ENCODE data around the gene DNAJA3.
A peak's percentile ranks its signal among the peaks of the same experiment; 100 is the strongest.

The DNAJA3 gene

DNA sequence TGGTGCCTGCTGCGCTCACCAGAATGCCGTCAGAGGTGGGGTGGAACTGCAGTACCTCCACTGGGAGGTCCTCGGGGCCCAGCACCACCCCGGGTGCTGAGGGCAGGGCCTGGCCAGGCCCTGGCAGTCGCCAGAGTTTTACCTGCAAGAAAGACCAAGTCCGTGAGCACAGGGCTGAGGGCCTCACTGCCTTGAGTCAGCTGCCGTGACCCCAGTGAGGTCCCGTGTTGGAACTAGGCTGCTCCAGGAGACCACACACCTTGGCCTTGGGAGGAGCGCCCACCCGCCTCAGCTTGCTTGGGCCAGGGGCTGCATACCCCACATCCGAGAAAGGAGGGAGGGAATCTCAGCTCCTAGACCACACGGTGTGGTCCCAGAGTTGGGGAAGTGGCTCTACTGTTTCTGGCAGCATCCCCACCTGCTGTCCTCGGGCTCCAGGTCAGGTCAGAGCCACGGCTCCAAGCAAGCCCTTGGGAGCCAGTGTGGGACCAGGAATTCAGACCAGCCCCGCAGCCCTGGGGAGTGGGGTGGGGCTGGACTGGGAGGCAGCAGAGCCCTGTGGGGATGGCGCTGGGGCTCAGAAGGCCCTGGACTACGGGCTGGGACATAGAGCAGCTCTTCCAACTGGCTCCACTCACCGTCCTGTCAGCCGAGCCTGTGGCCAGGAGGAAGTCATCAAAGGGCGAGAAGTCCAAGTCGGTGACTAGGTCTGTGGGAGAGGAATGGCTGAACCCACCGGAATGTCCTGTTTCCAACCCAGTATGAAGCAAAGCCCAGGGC is 17.9 kb upstream of the DNAJA3 start:
- no peak for DNase-seq

DNA sequence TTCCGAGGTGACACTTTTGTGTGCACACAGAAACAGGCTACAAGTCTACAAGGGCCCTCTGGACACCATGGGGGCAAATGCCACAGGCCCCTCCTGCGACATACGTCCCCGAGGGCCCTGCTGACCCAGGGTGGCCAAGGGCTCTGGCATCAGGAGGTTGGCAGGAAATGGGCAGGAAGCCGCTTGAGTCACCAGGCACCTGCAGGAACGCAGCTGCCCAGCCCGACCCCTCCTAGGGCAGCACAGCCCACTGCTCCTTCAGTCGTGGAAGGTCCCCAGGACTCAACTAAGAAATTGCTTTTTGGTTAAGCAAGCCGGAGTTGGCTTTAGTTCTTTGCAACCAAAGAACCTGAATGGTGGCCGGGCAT is 17.4 kb upstream of the DNAJA3 start:
- no peak for DNase-seq

DNA sequence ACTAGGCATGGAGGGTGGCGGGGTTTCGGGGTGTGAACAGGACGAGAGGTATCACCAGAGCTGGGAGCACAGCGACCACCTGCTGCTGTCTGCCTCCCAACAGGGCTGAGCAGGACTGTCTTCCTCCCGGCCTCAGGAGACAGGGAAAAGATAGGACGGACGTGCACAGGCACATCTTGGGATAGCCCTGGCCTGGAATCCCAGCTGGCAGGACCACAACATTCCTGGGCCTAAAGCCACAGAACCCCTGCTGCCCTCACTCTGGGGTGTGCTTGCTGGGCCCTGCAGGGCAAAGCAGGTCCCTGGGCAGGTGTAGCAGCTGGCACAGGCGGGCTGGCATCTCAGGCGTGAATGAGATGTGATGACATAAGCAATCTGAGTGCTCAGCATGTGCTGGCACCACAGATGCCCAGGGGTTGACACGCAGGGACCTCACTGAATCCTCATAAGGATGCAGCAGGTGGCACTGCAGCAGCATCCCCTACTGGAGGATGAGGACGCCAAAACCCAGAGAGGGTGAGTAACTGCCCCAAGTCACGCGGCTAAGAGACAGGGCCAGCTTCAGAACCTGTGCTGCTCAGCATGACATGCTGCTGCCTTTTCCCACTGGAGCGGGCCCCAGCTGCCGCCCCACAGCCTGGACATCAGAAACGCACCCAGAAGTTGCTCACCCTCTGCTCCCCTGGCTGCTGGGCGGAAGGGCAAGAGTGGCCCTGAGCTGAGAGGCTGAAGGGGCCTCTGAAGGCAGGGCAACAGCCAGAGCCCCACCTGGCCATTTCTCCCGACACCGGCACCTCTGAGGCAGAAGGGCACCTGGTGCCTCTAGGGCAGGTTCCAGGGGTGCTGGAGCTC is 16.4 kb upstream of the DNAJA3 start:
- no peak for DNase-seq

DNA sequence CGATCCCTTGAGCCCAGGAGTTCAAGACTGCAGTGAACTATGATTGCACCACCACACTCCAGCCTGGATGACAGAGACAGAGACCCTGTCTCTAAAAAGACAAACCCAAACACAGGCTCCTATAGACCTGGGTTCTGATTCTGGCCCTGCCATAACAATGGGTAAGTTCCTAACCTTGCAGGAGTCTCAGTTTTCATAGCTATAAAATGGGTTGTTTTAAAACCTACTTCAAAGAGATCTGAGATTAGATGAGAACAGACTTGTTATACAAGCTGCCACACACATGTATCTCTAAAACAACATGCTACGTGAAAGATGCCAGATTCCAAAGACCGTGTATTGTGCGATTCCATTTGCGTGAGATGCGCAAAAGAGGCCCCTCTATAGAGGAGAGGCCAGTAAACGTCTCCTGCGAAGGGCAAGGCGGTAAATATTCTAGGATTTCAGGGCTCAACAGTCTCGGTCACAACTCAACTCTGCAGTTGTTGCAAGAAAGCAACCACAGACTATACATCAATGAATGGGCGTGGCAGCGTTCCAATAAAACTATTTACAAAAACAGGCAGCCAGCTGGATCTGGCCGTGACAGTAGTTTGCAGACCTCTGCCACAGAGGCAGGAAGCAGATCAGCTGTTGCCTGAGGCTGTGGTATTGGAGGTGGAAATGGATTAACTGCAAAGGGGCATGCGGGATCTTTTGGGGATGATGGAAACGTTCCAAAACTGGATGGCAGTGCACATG is 15.2 kb upstream of the DNAJA3 start:
- DNase-seq, result peak; percentile 16

DNA sequence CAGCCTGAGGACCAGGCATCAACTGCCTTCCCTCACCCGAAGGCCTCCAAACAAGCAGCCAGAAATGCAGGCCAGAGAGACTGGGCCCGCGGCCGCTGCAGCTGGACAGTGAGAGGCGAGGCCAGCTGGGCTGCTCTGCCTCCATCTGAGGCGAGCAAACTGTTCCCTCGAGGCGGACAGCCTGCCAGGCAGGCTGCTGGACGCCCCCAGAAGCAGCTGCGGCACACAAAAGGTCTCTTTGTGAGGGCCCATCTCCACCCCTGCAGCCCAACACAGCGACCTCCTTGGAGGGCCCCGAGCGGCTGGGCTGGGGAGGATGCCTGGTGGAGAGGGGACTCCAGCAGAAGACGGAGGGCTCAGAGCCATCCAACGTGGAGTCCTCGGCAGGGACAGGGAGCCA is 14.0 kb upstream of the DNAJA3 start:
- peak; percentile 35 for DNase-seq

DNA sequence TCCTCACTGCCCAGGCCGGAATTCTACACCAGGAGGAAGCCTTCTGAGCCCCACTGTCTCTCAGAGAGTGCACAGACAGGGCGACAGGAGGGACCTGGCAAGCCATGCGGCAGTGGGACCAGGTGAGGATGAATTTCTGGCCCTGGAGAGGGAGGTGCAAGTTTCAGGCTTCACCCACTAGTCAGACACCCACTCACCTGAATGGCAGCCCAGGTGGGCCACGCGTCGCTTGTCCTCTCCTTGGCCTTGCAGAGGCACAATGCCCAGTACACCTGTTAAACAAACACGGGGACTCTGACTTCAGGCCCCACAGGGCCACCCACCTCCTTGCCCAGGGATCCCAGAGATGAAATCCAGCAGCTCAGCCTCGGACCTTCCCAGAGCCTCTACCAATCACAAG is 13.5 kb upstream of the DNAJA3 start:
- DNase-seq, result no peak

DNA sequence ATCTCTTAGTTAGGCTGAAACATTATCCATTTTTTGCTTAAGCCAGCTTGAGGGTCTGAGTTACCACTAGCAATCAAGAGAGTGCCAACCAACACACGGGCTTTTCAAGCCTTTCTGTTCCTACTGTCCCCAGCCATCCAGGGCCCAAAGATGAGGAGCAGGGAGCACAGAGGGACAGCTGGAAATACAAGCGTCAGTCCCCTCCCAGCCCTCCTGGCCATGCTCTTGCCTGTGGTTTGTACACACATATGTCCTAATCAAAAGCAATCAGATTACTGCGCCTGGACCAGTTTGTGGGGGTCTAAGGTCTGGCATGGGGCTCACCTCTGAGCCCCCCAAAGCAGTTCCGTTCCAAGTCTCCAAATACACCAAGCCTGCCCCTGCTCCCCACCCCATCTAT is 12.8 kb upstream of the DNAJA3 start:
- no peak for DNase-seq

DNA sequence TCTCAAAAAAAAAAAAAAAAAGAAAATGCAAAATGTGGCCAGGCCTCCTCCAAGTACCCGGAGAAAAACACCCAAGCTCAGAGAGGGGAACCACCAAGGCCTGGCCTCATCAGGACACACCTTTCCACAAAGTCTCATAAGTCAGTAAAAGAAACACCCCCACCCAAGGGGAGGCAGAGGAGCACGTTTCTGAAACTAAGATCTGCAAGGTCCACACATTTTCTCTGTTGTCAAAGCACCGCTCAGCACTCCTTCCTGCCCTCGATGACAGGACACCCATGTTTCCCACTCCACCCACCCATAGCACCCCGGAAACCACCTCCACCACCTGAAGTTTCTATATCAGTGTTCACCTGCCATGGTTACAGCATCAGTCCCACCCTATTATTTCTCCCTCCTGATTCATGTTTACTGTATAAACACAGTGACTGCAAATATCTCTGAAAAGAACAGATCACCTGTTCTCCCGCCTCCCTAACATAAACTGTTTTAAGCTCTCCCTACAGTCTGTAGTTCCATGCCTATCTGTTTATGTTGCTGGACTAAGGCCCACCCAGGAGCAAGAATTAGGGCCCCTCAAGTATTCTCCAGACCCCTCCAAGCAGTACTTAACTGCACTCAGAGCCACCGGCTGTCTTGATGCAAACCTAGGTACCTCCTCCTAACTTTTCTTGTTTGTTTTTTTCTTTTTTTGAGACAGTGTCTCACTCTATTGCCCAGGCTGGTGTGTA is 11.3 kb upstream of the DNAJA3 start:
- DNase-seq, result no peak

DNA sequence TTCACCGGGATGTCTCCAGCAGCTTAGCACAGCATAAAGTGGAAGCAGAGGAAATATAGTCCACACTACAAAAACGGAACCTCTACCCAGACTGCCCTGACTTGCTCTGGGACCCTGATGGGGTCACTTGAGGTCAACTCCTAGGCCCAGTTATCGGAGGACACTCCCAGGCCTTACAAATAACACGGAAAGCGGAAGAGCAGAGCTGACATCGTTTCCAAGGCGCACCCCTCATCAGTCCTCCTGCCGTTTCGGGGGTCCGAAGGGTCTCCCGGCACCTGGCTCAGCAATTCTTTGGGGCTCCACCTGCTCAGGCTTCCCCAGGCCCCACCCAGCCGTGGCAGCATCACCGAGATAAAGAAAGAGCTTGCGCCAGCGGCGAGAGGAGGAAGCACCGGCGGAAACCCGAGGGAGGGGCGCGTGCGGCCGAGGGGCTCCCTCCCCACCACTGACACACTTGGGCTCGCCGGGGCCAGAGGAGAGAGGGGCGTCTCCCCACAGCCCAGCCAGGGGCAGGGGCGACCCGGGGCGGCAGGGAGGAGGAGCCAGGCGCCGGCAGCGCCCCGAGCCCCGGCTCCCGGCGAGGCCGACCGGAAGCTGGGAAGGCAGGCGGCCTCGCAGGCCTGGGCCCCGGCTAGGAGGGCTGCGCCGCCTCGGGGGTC is 10.0 kb upstream of the DNAJA3 start:
- DNase-seq, result no peak

DNA sequence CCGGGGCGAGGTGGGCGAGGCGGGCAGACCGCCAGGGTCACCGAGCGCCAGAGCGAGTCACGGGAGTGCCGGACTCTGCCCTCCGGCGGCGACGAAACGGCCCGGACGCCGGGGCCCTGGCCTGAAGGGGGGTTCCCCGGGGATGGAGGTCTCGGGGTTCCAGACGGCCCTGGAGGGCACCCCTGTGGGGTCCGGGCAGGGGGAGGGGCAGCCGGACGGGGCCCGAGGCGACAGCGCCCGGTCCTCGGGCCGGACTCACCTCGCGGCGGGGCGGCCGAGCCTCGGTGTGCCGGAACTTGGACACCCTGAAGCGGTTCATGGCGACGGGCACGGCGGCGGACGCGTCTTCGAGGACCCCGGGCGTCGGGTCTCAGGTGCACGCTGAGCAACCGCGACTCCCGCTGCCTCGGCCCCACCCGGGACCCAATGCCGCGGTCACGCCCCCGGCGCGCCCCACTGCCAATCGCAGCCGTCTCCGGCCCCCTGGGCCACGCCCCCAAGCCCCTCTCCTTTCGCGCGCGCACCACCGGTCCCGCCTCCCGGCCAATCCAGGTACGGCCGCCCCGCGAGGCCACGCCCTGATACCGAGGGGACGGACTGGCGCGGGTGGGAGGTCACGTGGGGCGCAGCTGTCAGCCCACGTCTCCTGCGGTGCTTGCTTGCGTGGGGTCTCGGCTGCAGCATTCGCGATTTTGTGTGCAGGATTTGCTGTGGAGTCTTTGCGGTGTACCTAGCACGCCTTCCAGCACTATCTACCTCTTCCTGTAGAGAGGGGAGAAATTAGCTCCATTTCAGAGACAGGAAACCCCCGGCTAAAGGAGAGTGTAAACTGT is 9.3 kb upstream of the DNAJA3 start, which contains the start of gene CORO7:
Gene CORO7 (minus strand): TSS at position 397 of the 833 bp plus-strand sequence. CDS start 78 bp downstream, at position 319.
- peak; percentile 58 for DNase-seq

DNA sequence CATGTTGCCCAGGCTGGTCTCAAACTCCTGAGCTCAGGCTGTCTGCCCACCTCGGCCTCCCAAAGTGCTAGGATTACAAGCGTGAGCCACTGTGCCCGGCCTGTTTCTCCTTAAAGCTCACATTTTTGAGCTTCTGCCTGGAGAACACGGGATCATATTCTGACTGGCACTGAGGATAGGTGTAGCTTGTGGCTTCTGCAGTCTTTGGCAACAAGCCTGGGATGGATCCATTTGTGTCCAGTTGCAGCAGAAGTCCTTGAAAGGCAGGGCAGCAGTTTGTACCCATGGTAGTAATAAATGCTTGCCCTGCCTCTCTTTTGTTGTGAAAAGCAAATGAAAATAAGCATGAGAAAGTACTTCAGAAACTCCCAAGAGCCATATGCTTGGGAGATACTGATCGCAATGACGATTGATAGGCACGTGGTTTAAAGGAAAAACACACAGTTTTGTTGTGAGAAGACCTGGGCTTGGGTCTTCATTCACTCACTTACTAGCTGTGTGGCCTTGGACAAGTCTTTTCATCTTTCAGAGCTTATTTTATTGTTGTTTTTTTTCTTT is 6.2 kb upstream of the DNAJA3 start:
- DNase-seq, result no peak

DNA sequence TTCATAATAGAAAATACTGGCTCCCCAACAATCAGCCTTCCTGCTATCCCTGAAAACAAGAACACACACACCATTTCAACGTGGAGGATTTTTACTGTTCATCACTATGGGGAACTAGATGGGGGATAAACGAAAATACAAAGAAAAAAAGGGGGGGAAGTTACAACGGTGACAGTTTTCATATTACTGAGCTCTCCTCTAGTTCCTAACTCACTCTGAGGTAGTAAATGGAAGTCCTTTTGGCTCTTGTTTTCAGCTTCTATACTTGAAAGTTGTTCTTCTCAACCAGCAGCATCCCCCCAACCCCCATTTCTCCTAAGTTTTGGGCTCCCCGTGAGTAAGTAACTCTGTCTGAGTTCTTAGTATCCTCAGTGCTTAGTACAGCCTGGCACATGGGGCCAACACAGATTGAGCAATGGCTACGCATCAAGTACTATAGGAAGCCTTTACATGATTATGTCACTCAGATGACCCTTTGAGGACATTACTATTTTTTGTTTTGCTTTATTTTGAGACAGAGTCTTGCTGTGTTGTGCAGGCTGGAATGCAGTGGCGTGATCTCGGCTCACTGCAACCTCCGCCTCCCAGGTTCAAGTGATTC is 5.1 kb upstream of the DNAJA3 start:
- no peak for DNase-seq

DNA sequence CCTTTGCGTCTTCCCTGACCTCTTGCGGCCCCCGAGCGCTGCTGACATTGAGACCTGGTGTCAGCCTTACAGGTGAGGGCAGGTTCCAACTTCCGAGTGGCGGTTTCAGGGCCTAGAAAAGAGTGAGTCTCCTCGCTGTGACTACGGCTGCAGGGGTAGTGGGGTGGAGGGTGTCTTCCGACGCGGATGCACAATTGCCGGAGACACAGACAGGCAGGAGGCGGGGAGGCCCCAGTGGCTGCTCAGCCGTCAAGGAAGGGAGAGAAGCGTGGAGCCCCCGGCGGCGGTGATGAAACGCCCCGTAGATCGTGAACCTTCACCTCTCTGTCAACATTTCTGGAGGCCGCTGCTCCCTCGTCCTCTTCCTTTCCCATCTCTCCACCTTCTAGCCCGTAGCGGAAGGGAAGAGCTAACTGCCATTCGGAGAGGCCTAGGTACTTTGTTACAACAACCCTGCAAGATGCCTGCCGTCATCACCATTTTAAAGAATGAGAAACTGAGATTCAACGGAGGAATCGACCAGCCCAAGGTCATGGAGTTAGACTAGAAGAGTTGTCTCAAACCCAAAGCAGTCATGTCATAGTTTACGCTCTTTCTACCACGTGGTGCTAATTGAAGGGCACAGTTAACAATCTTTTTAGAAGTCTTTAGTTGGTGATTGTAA is 485 bp downstream of the DNAJA3 start:
- DNase-seq, result no peak

DNA sequence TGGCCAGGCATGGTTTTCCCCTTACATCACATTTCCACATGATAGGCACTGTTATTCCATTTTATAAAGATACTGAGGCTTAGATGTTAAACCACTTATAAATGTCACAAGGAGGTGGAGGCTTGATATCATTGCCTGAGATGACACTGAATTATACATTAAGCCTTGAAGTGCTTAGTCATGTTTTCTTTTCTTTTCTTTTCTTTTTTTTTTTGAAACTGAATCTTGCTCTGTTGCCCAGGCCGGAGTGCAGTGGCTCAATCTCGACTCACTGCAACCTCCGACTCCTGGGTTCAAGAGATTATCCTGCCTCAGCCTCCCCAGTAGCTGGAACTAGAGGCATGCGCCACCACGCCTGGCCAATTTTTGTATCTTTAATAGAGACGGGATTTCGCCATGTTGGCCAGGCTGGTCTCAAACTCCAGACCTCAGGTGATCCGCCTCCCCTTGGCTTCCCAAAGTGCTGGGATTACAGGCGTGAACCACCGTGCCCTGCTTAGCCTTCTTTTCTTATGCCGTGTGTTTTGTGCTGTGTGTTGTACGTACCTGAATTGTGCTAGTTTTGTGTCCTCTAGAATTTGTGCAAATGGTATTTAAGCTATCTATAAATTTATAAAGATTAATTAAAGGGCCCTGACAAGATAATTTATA is 1.2 kb downstream of the DNAJA3 start:
- no peak for DNase-seq

DNA sequence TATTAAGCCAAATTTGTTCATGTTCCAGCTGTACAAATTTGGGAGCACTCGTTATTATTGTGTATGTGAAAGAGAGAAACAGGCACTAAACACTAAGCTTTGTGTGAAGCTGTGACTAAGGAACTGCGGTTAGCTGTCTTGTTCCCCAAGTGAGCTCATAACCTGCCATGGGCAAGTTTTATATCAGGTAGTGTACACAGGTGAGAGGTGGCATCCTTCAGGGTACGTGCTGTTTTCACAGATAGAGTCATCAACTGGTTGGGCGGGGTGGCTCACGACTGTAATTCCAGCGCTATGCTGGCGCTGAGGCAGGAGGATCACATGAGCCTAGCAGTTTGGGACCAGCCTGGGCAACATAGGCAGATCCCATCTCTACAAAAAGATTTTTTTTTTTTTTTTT is 2.8 kb downstream of the DNAJA3 start:
- DNase-seq, result no peak

DNA sequence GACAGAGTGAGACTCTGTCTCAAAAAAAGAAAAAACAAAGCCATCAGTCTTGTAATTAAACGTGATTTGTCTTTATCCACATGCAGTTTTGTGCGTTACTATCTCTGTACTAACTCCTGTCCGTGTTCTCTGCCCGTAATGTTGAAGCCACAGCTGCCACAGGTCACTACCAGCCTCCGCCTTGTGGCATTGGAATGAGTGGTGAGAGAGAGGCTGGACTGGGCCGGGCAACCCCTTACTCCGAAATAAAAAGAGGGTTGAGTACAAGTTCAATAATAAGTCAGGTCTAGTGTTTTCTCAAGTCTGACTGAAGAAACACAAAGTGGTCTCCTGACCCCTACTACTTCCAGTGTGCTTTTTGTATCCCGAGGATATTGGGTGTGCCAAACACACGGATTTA is 5.4 kb downstream of the DNAJA3 start:
- DNase-seq, result no peak

DNA sequence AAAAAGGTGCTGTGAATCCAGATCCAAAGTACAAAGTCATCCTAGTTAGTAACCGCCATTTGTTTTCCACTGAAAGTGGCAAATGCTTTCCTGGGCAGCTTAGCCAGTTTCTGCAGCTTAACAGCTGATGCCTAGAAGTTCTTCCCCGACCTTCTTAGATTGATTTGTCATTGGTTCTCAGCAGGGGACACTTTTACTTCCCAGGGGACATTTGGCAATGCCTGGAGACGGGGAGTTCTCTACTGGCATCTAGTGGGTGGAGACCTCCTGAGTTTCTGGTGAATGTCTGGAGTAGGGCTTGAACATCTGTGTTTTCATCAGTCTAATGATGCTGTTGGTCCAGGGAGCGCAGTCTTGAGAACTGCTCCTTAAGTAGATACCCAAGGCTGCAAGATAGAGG is 7.6 kb downstream of the DNAJA3 start:
- DNase-seq, result no peak

DNA sequence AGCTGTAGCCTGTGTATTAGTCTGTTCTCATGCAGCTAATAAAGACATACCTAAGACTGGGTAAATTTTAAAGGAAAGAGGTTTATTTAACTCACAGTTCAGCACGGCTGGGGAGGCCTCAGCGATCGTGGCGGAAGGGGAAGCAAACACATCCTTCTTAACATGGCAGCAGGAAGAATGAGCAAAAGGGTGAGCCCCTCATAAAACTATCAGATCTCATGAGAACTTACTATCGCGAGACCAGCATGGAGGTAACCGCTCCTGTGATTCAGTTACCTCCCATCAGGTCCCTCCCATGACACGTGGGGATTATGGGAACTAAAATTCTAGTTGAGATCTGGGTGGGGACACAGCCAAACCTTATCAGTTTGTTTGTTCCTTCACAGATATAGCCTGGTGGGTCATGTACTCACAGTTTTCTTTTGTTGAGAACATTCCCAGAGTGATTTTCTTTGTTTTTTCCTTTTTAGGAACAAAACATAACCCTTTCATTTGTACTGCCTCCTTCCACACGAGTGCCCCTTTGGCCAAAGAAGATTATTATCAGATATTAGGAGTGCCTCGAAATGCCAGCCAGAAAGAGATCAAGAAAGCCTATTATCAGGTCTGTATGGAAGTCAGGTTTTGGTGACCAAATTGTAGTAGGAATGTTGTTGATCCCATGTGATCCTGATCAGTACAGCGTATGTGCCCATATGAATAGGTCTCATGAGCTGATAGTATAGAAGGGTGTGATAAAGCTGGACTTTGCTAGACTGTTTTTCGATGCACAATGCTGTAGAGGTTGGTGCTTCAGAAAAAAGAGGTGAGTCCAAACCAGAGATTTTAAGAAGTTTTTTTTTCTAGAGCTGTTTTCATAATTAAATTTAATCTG is 8.5 kb downstream of the DNAJA3 start:
- no peak for DNase-seq
